ENCODE results near the gene FOXR2. TPM values are rescaled to one million over a fixed set of nuclear protein-coding genes. Genes with fewer than 3 reads are reported as not detected.

The FOXR2 gene, protein sequence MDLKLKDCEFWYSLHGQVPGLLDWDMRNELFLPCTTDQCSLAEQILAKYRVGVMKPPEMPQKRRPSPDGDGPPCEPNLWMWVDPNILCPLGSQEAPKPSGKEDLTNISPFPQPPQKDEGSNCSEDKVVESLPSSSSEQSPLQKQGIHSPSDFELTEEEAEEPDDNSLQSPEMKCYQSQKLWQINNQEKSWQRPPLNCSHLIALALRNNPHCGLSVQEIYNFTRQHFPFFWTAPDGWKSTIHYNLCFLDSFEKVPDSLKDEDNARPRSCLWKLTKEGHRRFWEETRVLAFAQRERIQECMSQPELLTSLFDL
- total RNA-seq (not detected in 2 replicates), polyA plus RNA-seq (not detected in 2 replicates)

DNA sequence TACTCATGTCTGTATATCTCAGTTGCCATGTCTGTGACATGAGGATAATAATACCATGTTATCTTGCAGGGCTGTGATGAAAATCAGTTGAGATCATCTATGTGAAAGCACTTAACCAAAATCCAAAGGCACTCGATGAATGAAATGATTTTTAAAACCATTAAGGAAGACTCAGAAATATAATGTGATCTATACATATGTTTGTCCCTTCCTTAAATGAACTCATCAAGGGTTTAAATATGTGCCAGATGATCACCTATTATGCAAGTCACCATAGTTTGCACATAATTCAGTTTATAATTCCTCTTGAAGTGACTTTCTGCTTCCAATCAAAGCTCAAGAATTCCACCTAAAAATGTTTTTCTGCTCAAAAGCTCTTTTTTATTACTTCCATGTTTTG is at the start of gene FOXR2:
TSS of gene FOXR2 (plus strand) at position 301 of the 400 bp plus-strand sequence. CDS start 312 bp downstream, outside the sequence.
- WGBS (ENCODE audit: low lambda C conversion rate, missing lambda C conversion rate): 76% methylated on average over 1 of the region's 1 CpG
- Histone ChIP-seq H3K4me1 (ENCODE audit: insufficient read depth) (no peaks in the 10 kb centered on the region), H4K20me1 (ENCODE audit: insufficient read depth, poor library complexity, severe bottlenecking) (no peaks in the 10 kb centered on the region), H3K27ac (no peak within 1 kb of the TSS), H3K4me2 (no peak within 1 kb of the TSS), H3K9me3 (ENCODE audit: low read depth) (no peaks in the 10 kb centered on the region), H3K36me3 (replicated peaks; ENCODE audit: insufficient read depth, low read depth) (no peaks in the 10 kb centered on the region), H3K79me2 (no peaks in the 10 kb centered on the region), H3K27me3 (no peaks in the 10 kb centered on the region), H3K4me3 (no peak within 1 kb of the TSS), H2AFZ (no peak within 1 kb of the TSS), H3K9me2 (replicated peaks; ENCODE audit: insufficient read depth) (no peaks in the 10 kb centered on the region)
- DNase-seq (ENCODE audit: low spot score): no peak
- TF ChIP-seq EZH2 (IDR thresholded peaks at IDR 0.05; ENCODE audit: borderline replicate concordance): no peak
- TF ChIP-seq, protein P1, sequence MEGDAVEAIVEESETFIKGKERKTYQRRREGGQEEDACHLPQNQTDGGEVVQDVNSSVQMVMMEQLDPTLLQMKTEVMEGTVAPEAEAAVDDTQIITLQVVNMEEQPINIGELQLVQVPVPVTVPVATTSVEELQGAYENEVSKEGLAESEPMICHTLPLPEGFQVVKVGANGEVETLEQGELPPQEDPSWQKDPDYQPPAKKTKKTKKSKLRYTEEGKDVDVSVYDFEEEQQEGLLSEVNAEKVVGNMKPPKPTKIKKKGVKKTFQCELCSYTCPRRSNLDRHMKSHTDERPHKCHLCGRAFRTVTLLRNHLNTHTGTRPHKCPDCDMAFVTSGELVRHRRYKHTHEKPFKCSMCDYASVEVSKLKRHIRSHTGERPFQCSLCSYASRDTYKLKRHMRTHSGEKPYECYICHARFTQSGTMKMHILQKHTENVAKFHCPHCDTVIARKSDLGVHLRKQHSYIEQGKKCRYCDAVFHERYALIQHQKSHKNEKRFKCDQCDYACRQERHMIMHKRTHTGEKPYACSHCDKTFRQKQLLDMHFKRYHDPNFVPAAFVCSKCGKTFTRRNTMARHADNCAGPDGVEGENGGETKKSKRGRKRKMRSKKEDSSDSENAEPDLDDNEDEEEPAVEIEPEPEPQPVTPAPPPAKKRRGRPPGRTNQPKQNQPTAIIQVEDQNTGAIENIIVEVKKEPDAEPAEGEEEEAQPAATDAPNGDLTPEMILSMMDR (IDR thresholded peaks at IDR 0.05; ENCODE audit: poor library complexity): no peak
- no peak for TF ChIP-seq EZH2phosphoT487 (IDR thresholded peaks at IDR 0.05; ENCODE audit: low read depth, severe bottlenecking, unreplicated experiment)

DNA sequence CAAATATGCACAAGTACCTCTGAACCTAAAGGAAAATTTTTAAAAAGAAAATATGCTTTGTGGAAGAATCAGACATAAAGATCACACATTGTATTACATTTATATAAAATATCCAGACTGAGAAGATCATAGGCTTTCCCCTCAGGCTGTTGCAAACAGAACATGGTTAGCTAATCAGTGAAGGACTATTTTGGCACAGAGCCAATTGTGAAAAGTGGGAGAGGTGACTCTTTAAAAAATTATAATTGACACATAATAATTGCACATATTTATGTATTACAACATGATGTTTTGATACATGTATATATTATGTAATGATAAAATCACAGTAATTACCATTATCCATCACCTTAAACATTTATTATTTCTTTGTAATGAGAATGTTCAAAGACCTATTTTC is 44.1 kb upstream of the FOXR2 start:
- H3K36me3 ChIP-seq (replicated peaks; ENCODE audit: insufficient read depth, low read depth): no peaks in the 10 kb centered on the region
- H3K4me2 ChIP-seq: no peak overlapping the region
- H3K4me3 ChIP-seq: no peak overlapping the region
- H3K27me3 ChIP-seq: no peaks in the 10 kb centered on the region
- TF ChIP-seq EZH2phosphoT487 (IDR thresholded peaks at IDR 0.05; ENCODE audit: low read depth, severe bottlenecking, unreplicated experiment): no peak
- TF ChIP-seq EZH2 (IDR thresholded peaks at IDR 0.05; ENCODE audit: borderline replicate concordance): no peak
- TF ChIP-seq, protein P1 (IDR thresholded peaks at IDR 0.05; ENCODE audit: poor library complexity): no peak
- no peaks in the 10 kb centered on the region for H3K9me3 ChIP-seq (ENCODE audit: low read depth)
- no peak overlapping the region for H3K27ac ChIP-seq
- no peaks in the 10 kb centered on the region for H3K4me1 ChIP-seq (ENCODE audit: insufficient read depth)
- no peaks in the 10 kb centered on the region for H3K9me2 ChIP-seq (replicated peaks; ENCODE audit: insufficient read depth)
- H4K20me1 ChIP-seq (ENCODE audit: insufficient read depth, poor library complexity, severe bottlenecking): no peaks in the 10 kb centered on the region
- no peak for DNase-seq (ENCODE audit: low spot score)
- no peak overlapping the region for H2AFZ ChIP-seq
- no peaks in the 10 kb centered on the region for H3K79me2 ChIP-seq

DNA sequence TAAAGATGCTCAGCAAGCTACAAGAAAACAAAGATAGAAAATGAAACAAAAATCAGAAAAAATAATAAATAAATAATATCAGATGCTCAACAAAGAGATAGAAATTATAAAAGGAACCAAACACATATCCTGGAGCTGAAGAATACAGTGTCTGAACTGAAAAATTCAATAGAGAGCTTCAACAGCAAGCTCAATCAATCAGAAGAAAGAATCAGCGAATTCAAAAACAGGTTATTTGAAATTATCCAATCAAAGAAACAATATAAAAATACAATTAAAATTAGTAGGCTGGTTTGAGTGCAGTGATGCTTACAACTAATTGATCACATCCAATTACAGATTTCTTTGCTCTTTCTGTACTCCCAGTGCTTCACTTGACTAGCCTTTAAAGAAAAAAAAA is 40.8 kb upstream of the FOXR2 start:
- DNase-seq (ENCODE audit: low spot score): no peak
- peaks cover 4% of the 10 kb centered on the region for H3K9me3 ChIP-seq (ENCODE audit: low read depth)
- H3K4me2 ChIP-seq: no peak overlapping the region
- H4K20me1 ChIP-seq (ENCODE audit: insufficient read depth, poor library complexity, severe bottlenecking): no peaks in the 10 kb centered on the region
- WGBS (ENCODE audit: low lambda C conversion rate, missing lambda C conversion rate): 50% methylated on average over 1 of the region's 1 CpG
- H3K79me2 ChIP-seq: no peaks in the 10 kb centered on the region
- H3K4me3 ChIP-seq: no peak overlapping the region
- no peaks in the 10 kb centered on the region for H3K36me3 ChIP-seq (replicated peaks; ENCODE audit: insufficient read depth, low read depth)
- H3K27ac ChIP-seq: no peak overlapping the region
- no peaks in the 10 kb centered on the region for H3K27me3 ChIP-seq
- no peak overlapping the region for H2AFZ ChIP-seq
- no peaks in the 10 kb centered on the region for H3K4me1 ChIP-seq (ENCODE audit: insufficient read depth)
- TF ChIP-seq, protein P1 (IDR thresholded peaks at IDR 0.05; ENCODE audit: poor library complexity): no peak
- TF ChIP-seq EZH2 (IDR thresholded peaks at IDR 0.05; ENCODE audit: borderline replicate concordance): no peak
- TF ChIP-seq EZH2phosphoT487 (IDR thresholded peaks at IDR 0.05; ENCODE audit: low read depth, severe bottlenecking, unreplicated experiment): no peak
- H3K9me2 ChIP-seq (replicated peaks; ENCODE audit: insufficient read depth): no peaks in the 10 kb centered on the region

Measured in hepatocyte (in vitro differentiated cells).